GM21360 (cell line): Measurements from ENCODE around the gene TMPRSS9.

Experiments
- ATAC-seq: cut with Tn5 transposase; IDR thresholded peaks from one replicate; pipeline ENCODE4 v1.9.1; 2021; ENCODE audit warnings: mild to moderate bottlenecking, moderate library complexity; ENCODE audit not compliant: unreplicated experiment

Gene TMPRSS9

GRCh38 chr19:2329149-2329478, 31.0 kb upstream of the TMPRSS9 start:
- ATAC-seq: no peak

- no peak for ATAC-seq
Measured at GRCh38 chr19:2329501-2329916, 30.6 kb upstream of the TMPRSS9 start.

- ATAC-seq: no peak
Measured at GRCh38 chr19:2330255-2330631, 29.8 kb upstream of the TMPRSS9 start.

- no peak for ATAC-seq
Measured at GRCh38 chr19:2330632-2331284, 29.3 kb upstream of the TMPRSS9 start.

- ATAC-seq: no peak
Measured at GRCh38 chr19:2331601-2332246, 28.3 kb upstream of the TMPRSS9 start.

- ATAC-seq: no peak
Measured at GRCh38 chr19:2332341-2333026, 27.6 kb upstream of the TMPRSS9 start.

GRCh38 chr19:2333027-2333806, 26.8 kb upstream of the TMPRSS9 start:
- ATAC-seq: no peak

- ATAC-seq: no peak
Measured at GRCh38 chr19:2333807-2334211, 26.3 kb upstream of the TMPRSS9 start.

GRCh38 chr19:2334426-2334825, 25.6 kb upstream of the TMPRSS9 start:
- no peak for ATAC-seq

GRCh38 chr19:2334986-2335846, 24.8 kb upstream of the TMPRSS9 start:
- ATAC-seq: no peak

GRCh38 chr19:2335848-2336247, 24.2 kb upstream of the TMPRSS9 start:
- no peak for ATAC-seq

- no peak for ATAC-seq
Measured at GRCh38 chr19:2336528-2337328, 23.3 kb upstream of the TMPRSS9 start.

- no peak for ATAC-seq
Measured at GRCh38 chr19:2337329-2337707, 22.7 kb upstream of the TMPRSS9 start.

- ATAC-seq: no peak
Measured at GRCh38 chr19:2338055-2338615, 21.9 kb upstream of the TMPRSS9 start.

GRCh38 chr19:2338751-2339643, 21.1 kb upstream of the TMPRSS9 start:
- ATAC-seq: no peak

GRCh38 chr19:2339644-2340310, 20.3 kb upstream of the TMPRSS9 start:
- no peak for ATAC-seq

- no peak for ATAC-seq
Measured at GRCh38 chr19:2340496-2341243, 19.4 kb upstream of the TMPRSS9 start.
